Measurements from ENCODE around the gene CA5B.
"Not testable (repeated sequence)": the region's sequence is repeated elsewhere in the genome, so short reads cannot be mapped to it uniquely, and the experiment has no call there.

CA5B gene, protein sequence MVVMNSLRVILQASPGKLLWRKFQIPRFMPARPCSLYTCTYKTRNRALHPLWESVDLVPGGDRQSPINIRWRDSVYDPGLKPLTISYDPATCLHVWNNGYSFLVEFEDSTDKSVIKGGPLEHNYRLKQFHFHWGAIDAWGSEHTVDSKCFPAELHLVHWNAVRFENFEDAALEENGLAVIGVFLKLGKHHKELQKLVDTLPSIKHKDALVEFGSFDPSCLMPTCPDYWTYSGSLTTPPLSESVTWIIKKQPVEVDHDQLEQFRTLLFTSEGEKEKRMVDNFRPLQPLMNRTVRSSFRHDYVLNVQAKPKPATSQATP

DNA sequence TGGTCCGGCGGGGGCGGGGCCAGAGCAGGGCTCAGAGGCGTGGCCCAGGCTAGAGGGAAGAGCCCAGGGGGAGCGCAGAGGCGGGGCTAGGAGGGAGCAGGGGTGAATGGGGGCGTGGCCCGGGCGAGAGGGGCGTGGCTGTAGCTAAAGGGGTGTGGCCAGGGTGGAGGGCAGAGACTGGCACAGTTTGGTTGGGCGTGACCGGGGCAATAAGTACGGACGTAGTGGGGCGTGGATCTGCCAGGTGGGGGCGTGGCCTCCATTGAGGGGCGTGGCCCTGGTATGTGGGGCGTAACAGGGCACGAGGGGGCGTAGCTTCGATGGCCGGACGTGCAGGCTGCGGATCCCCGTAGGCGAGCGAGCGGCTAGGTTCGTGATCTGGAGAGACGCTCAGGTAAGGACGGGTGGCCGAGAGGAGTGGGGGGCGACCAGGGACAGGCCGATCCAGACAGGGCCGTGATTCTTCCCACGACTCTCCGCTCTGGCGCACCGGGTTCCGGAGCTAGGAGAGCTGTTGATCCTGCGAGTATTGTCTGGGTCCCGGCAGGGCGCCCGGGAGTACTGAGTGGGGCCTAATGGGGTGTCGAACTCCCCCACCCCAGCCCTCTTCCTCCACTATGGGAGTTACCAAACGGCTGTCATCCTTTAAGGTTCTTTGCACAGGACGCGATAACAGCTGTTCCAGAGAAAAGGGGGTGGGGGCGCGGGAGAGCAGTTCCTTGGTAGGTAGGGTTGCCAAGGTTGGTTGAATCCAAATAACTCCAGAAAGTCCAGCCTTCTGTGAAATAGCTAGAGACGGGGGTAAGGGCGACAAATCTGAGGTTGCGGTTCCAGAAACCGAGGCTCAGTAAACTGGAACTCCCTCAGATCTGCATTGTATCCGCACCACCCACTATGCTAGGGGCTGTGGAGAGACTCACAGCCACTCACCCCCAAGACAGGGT, at the start of gene CA5B:
TSS of gene CA5B (plus strand) at position 312 of the 944 bp plus-strand sequence. CDS start 11,754 bp downstream, outside the sequence.
- DNase-seq: no peak

DNA sequence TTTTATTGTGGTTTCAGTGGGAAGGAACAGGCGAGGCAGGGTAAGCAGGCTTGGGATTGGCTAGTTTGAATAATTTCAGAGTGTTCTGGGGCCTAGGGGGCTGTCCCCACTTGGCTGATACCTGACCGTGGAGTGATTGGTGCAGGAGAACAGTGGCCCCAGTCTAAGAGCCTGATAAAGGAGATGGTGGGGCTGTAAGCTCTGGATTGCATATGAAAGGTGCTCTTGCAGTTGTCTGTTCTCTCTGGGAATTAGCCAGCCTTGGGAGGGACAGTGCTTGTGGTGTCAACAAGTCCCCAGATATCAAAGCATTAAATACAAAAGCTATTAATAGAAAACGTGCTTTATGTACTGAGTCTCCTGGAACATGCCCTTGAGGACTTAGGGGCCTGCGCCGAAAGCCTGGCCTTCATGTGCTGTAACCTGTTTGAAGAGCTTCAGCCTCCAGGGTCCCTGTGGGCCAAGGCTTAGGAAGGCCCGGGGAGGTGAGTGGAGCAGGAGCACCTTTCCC, 43.1 kb upstream of the CA5B start:
- no peak for DNase-seq

DNA sequence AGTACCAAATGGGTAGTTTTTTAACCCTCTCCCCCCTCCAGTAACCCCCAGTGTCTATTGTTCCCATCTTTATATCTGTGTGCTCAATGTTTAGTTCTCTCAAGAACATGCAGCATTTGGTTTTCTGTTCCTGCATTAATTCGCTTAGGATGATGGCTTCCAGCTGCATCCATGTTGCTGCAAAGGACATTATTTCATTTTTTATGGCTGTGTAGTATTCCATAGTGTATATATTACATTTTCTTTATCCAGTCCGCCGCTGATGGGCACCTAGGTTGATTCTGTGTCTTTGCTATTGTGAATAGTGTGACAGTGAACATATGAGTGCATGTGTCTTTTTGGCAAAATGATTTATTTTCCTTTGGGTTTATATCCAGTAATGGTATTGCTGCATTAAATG, 41.6 kb upstream of the CA5B start:
- DNase-seq: no peak

DNA sequence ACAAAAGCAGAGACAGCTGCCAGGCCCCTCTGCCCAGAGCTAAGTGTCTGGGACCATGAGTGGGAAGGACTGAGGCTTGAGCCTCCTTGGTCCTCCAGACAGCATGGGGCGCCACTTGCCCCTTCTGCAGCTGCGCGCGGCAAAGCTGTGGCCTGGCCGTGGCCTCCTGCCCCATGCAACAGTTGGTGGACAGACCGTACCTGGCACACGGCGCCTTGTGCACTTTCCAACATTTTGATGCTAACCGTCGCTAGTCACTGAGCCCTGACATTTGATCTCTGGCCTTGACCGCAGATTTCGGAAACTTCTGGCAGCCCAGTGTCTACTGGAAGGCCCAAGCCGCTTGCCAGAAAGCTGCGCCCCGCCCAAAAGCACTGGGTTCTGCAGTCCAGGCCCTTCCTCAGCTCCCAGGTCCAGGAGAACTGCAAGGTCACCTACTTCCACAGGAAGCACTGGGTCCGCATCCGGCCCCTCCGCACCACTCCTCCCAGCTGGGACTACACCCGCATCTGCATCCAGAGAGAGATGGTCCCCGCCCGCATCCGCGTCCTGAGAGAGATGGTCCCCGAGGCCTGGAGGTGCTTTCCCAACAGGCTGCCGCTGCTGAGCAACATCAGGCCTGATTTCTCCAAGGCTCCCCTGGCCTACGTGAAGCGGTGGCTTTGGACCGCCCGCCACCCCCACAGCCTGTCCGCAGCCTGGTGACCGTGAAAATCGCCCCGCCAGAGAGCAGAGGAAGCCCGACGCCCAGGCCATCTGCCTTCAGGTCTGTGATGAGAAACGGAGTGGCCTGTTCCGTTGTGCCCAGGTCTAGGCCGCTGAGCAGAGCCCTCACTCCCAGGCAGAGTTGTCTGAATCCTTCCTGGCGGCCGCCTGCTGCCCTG, 35.3 kb upstream of the CA5B start:
- no peak for DNase-seq

DNA sequence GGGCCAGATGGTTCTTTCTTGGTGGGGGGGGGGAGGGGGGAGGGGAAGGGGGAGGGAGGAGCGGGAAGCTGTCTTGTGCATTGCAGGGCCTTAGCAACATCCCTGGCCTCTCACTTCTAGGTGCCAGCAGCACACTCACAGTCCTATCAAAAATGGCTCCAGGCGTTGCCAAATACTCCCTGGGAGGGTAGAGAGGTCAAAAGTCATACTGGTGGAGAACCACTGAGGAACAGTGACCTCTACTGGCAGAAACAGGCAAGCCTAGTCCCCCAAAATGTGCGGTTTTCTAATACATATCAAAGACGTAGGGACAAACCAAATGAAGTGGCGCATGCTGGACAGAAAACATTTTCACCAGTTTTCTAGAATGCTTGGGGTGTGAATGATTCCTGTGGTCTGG, 34.3 kb upstream of the CA5B start:
- DNase-seq: not testable (repeated sequence)

DNA sequence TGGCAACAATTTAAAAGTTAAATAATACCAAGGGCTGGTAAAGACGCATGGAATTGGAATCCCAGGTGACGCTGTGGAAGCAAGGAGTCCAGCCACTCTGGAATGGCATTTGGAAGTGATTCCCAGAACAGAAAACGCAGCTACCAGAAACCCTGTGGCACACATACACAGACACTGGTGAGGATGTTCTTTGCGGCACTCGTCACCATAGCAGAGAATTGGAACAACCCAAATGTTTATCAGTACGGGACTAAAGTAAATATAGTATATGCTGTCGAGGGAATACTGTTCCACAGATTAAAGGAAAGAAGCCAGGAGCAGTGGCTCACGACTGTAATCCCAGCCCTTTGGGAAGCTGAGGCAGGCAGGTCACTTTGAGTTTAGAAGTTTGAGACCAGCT, 33.8 kb upstream of the CA5B start:
- not testable (repeated sequence) for DNase-seq

DNA sequence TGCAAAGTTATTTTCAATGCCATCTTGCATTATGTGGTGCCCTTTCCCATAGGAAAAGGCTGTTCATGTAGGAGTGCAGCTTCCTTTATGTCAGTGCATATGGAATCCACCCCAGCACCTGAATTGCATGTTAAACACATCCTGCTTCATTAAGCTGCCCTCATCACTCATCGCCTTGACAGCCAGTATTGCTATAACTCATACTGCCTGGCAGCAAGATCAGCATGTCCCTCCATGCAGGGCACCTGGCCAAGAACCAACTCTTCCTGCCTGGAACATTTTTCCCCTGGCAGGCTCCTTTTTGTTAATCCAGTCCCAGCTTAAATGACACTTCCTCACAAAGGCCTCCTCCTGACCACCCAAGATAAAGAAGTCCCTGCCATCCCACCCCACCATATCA, 23.5 kb upstream of the CA5B start:
- DNase-seq: peak; percentile 22

DNA sequence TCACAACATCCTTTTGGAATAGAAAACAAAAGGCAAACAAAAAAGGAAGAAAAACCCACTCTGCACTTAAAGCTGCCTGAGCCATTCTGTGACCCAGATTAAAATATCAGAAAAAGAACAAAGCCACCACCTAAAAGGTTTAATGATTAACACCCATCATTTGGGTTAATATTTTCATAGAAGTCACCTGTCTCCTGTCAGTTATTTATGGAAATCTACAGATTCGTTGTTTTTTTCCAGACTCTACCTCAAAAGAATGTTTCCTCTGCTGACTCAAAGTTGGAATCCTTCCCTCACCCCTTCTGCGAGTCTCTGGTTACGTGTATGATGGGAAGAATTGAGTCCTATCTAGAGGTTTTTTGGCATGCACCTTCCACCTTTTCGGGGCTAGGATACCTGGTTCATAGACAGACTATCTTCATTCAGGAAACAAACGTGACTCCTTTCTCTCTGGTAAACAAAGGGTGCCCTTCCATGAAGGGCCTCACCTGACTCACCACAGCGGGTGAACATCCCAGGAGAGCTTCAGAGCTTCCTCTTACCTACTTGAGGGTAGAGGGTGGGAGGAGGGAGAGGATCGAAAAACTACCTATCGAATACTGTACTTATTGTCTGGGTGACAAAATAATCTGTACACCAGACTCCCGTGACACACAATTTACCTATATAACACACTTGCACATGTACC, 19.6 kb upstream of the CA5B start:
- DNase-seq: no peak

DNA sequence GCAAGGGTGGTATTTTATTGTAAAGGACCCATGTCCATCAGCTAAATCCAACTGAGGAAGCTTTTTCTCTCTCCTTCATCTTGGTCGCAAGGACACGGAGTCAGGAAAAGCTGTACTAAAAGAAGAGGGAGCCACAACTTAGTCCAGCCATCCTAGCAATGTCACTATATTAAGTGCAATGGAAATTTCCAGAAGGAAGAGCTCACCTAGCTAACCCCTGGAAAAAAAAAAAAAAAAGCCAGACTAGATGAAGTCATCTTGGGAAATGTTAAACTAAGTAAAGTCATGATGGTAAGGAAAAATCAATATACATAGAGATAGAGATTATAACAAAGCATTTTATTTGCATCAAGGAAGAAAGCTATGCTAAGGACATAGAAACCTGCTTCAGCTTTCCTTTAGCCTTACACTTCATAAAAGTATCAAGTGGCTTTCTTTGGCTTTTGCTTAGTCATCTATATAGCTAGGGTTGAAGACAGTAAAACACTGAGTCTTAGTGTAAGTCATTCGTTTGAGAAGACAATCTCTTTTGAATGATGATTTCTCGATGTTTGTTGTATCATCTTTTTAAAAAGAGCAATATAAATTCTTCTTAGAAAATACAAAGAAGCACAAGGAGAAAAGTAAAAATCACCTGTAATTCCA, 18.6 kb upstream of the CA5B start:
- no peak for DNase-seq

DNA sequence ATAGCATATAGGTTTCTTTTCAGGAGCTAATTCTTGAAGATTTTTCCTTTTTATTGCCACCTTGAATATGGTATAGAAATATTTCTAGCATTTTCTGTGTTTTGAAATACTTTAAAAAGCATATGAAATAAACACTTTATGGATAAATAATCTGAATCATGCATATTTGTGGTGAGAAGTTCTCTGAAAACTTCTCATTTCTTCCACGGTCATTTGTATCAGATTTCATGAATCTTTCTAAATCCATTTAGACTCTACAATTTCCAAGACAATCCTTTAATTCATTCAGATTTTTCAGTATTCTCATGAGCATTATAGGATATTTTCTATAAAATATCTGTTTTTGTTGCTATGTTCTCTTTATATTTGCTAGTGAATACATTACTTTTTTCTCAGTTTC, 16.2 kb upstream of the CA5B start:
- DNase-seq: no peak

DNA sequence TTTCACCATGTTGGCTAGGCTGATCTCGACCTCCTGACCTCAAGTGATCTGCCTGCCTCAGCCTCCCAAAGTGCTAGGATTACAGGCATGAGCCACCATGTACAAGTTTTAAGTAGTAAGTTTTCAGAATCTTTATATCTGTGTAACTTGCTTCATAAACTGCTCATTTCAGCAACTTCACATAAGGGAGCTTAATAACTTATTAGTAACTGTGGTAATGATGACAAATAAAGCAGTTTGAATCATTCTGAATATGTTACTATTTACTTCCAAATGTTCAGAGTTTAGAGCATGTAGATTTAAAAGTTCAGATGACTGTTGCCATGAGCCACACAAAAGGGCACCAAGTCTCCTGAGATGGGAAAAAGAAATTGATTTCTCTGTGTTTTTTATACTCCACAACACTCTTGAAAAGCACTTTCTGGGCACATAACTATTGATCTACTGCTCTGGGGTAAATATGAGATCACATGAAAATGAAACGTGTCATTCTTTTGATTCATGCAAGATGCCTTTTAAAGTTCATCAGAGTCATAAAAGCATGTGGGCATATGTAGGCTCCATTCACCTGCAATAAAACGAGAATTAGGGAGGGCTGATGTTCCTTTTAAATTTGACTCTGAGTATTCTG, 14.1 kb upstream of the CA5B start:
- no peak for DNase-seq

DNA sequence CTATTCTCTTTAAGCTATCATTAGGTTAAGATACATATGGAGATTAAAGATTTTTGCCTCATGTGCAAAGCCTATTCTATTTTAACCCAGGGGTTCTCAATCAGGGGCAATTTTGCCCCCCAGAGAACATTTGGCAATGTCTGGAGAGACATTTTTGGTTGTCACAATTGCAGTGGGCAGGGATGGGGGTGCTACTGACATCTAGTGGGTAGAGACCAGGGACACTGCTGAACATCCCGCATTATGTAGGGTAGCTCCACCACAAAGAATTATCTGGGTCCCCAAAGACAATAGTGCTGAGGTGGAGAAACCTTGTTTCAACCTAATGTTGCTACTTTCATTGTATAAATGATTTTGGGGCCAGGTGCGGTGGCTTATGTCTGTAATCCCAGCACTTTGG, 13.2 kb upstream of the CA5B start:
- DNase-seq: no peak

DNA sequence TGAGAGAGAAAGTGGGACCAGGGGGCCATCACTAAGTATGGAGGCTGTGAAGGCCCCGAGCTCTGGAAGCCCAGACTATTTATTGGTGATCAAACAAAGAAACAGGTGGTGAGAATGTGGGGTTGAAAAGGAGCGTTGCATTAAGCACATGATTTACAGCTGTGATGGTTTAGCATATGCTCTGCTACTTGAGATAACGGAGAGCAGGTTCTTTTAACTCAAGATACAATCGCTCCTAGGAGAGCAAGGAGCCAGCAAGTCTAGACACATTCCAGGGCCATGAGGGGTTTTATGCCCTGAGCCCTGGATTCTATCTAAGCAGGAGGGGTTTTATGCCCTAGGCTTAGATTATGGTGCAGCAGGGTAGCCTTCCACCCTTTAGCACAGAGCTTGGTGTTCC, 6.7 kb upstream of the CA5B start:
- DNase-seq: not testable (repeated sequence)

DNA sequence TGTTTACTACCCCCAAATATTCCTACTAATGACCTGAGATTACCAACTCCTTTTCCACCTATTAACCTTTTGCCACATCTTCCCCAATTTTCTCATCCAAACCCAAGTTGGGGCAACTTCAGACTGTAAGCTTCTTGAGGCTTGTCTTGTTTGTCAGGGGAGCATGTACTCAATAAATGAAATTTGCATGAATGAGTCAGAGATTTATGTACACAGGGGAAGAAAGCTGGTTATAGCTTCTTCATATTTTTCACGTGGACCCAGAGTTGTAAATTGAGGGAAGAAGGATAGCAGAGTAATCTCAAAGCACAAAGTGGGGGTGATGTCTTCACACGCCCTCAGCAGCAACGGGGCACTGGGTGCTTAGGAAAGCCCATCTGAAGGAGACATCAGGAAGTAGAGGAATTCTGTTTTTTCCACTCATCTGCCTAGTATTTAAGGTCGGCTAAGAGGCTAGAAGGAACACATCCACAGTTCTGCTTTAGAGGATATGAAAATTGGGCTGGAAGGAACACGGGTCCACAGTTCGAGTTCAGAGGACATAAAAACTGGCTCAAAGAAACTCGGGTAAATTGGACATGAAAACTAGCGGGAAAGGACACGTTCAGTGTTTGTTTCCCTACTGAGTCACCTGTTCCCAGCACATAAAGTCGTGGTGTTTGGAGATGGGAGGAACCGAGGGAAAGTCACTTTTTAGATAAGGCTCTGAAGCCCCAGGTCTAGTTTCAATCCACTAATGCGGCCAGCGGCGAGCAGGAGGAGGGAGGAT, 696 bp upstream of the CA5B start:
- DNase-seq: no peak

DNA sequence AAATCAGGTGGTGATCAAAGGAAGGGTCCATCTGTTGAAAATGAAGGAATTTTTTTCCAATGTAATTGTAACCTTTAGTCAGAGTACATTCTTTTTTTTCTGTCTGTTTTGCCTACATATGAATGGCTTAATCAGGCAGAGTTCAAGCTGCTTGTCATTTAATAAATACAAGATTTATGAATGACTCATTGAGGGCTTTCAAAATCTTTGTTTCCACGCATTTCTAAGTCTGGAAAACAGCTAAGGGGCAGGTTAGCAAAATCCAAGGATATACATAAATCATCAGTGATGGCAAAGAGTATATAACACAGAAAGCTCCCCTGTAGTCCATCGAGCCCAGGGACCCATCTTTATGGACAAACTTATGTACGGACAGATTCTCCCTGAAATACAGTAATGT, 1.8 kb downstream of the CA5B start:
- DNase-seq: no peak

DNA sequence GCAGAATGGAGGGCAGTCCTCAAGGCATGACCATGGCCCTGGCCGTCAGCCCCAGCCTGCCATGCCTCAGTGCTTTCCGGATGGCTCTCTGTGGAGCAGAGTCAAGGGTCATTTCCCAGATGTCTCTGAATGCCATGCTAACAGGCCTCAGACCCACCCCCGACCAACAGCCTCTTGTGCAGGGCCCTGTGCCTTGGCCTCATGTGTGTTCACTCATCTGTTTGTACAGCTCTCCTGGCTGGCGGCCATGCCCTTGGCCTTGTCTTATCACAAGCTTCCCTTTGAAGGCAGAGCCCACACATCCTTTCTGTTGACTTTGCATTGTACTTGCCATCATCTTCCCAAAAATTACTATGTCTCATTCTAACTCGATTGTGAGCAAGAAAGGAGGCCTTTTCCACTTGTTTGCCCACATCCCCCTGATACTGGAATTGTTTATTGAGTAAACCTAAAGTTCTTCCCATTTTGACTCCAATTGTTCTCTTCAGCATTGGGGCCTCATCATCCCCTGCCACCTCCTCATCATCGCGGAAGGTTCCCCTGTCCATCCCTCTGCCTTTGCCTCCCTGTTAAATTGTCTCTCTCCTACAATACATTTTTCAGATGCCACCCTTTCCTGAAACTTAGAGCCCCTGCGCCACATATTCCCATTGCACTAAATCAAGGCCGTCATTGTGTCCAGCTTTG, 6.3 kb downstream of the CA5B start:
- DNase-seq: no peak

DNA sequence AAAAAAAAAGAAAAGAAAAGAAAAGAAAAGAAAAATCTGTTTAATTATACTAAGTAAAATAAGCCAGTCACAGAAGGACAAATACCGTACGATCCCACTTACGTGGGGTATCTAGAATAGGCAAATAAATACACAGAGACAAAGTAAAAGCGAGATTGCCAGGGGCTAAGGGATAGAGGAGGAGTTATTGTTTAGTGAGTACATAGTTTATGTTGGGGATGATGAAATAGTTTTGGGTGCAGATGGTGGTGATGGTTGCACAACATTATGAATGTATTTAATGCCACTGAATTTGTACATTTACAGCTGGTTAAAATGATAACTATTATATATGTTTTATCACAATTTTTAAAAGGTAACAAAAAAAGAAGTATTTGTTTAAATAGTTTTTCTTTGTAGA, 7.1 kb downstream of the CA5B start:
- DNase-seq: no peak

DNA sequence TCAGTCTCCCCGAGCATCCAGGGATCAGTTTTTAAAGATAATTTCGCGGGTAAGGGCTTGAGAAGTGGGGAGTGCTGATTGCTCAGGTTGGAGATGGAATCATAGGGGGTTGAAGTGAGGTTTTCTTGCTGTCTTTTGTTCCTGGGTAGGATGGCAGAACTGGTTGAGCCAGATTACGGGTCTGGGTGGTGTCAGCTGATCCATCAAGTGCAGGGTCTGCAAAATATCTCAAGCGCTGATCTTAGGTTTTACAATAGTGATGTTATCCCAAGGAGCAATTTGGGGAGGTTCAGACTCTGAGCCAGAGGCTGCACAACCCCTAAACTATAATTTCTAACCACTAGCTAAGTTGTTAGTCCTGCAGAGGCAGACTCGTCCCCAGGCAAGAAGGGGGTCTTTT, 8.6 kb downstream of the CA5B start:
- DNase-seq: not testable (repeated sequence)

DNA sequence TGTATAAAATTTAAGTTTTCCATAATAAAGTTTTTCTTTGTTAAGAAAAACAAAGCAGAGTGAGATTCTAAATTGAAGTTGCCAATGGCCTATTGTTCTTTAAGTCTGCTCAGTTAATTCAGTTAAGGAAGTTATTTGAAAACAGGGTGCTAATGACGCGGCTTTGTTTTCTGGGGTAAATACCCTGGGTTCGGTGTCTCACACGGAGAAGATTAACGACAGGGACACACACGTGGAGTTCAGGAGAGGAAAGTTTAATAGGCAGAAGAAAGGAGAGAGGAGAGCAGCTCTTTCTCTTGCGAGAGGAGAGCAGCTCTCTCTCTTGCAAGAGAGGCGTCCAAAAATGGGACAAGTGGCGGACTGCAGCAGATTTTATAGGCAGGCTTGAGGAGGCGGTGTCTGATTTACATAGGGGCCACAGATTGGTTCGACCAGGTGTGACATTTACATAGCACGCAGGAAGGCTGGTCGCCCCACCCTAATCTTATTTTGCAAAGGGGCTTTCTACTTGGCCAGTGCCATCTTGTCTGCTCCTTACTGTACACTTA, 9.6 kb downstream of the CA5B start:
- no peak for DNase-seq

DNA sequence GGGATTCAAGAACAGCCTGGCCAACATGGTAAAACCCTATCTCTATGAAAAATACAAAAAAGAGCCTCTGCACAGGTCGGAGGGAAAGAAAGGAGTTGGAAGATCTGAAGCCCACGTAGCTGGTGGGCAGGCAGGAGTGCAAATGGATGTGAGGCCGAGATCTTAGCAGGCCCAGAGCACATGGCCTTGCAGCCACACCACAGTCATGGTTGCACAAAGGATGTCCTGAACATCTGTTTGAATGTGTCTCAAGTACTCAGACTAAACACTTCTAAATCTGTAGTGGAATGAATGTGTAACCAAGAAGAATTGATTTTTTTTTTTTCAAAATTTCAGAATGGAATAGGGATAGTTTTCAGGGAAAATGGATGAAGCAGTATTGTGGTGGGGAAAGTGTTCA, 10.8 kb downstream of the CA5B start:
- DNase-seq: no peak

Data from NCI-H1694 (cell line).